NCI-H1436 (cell line): ENCODE data around the gene RHCG.
"Not testable (repeated sequence)": the region's sequence is repeated elsewhere in the genome, so short reads cannot be mapped to it uniquely, and the experiment has no call there.

Source experiments
- DNase-seq: peaks from one replicate; lab custom pipeline; 2025; lab: John Stamatoyannopoulos, UW

The RHCG gene

GRCh38 chr15:89477411-89478242, 18.8 kb downstream of the RHCG start:
- no peak for DNase-seq

GRCh38 chr15:89475661-89476060, 20.7 kb downstream of the RHCG start:
- no peak for DNase-seq

GRCh38 chr15:89472785-89473256, 23.6 kb downstream of the RHCG start:
- peak; percentile 56 for DNase-seq

GRCh38 chr15:89469426-89470096, 26.8 kb downstream of the RHCG start:
- peak; percentile 64 for DNase-seq

GRCh38 chr15:89468813-89469212, 27.6 kb downstream of the RHCG start:
- DNase-seq, result not testable (repeated sequence)

GRCh38 chr15:89463113-89463512, 33.3 kb downstream of the RHCG start:
- DNase-seq, result no peak

- peak; percentile 28 for DNase-seq
Observed at GRCh38 chr15:89462198-89462912, 34.0 kb downstream of the RHCG start.

- DNase-seq, result no peak
Observed at GRCh38 chr15:89461386-89461785, 35.0 kb downstream of the RHCG start.

- DNase-seq, result no peak
Observed at GRCh38 chr15:89460048-89460447, 36.3 kb downstream of the RHCG start.

- no peak for DNase-seq
Observed at GRCh38 chr15:89459271-89460038, 36.9 kb downstream of the RHCG start.

- no peak for DNase-seq
Observed at GRCh38 chr15:89458440-89458839, 37.9 kb downstream of the RHCG start.

- no peak for DNase-seq
Observed at GRCh38 chr15:89457086-89457485, 39.3 kb downstream of the RHCG start.

GRCh38 chr15:89455535-89455934, 40.8 kb downstream of the RHCG start:
- DNase-seq, result no peak

GRCh38 chr15:89452330-89452836, 44.0 kb downstream of the RHCG start:
- DNase-seq, result no peak

- no peak for DNase-seq
Observed at GRCh38 chr15:89451846-89452245, 44.5 kb downstream of the RHCG start.

- DNase-seq, result no peak
Observed at GRCh38 chr15:89450076-89451006, 46.0 kb downstream of the RHCG start.

- no peak for DNase-seq
Observed at GRCh38 chr15:89448825-89449224, 47.6 kb downstream of the RHCG start.

GRCh38 chr15:89447676-89448075, 48.7 kb downstream of the RHCG start:
- DNase-seq, result no peak

- no peak for DNase-seq
Observed at GRCh38 chr15:89446255-89446891, 50.0 kb downstream of the RHCG start.

GRCh38 chr15:89445518-89445917, 50.9 kb downstream of the RHCG start:
- DNase-seq, result no peak
